ENCODE measurements around the gene CCDC69. TPM values are rescaled to one million over a fixed set of nuclear protein-coding genes. Genes with fewer than 3 reads are reported as not detected.

The CCDC69 gene
- total and polyA plus RNA-seq, 2 of the 8 experiments (the other 6 are each of a cell fraction or from before 2014, with no cell fraction given) = 8.4 to 10.8 TPM

GRCh38 chr5:151212406-151212798 is 11.5 kb downstream of the CCDC69 start:
- CTCF ChIA-PET (ENCODE audit: partially characterized antibody) = interaction anchor here (0.5 to 3.8 kb wide), 9 partner anchors 9 to 364 kb away, joined by 3 to 18 read pairs (median 6); partner anchors contain the start of gene CCDC69

More at GRCh38 chr5:151212406-151212798, 11.5 kb downstream of the CCDC69 start:
- Histone ChIP-seq H2BK15ac (ENCODE audit: low read length) (no peak overlapping the region), H2BK5ac (ENCODE audit: low read depth, low read length) (no peak overlapping the region), H4K20me1 (replicated peaks in 1 of 2; ENCODE audit: control insufficient read depth in 1 of 2, insufficient read depth in 2 of 2, low read length in 2 of 2) (no peaks in the 10 kb centered on the region), H2BK120ac (replicated peaks; ENCODE audit: low read depth, low read length) (no peak overlapping the region), H3K4me3 (ENCODE audit: extremely low read depth in 1 of 4, insufficient read depth in 2 of 4, low read depth in 3 of 4, low read length in 4 of 4) (no peak overlapping the region), H3K9ac (replicated peaks in 1 of 4; ENCODE audit: extremely low read depth in 1 of 4, low read depth in 3 of 4, low read length in 3 of 4) (no peak overlapping the region), H3K4ac (replicated peaks; ENCODE audit: insufficient read length, low read depth, low read length) (no peak overlapping the region), H3K4me2 (ENCODE audit: insufficient read depth in 1 of 2, low read depth in 2 of 2, low read length in 2 of 2) (no peak overlapping the region), H4K5ac (ENCODE audit: insufficient read length, low read depth, low read length) (no peak overlapping the region), H3K9me3 (ENCODE audit: insufficient read depth in 2 of 2, low read depth in 1 of 2, low read length in 1 of 2) (no peaks in the 10 kb centered on the region), H4K91ac (replicated peaks; ENCODE audit: insufficient read length, low read length) (no peak overlapping the region), H2AK5ac (ENCODE audit: low read depth, low read length) (no peak overlapping the region), H3K27ac (ENCODE audit: low read depth, low read length) (no peak overlapping the region), H3K56ac (replicated peaks; ENCODE audit: insufficient read length, low read depth, low read length) (no peak overlapping the region), H2BK12ac (ENCODE audit: low read depth, low read length) (no peak overlapping the region), H2BK20ac (ENCODE audit: low read length) (no peak overlapping the region), H3K18ac (ENCODE audit: extremely low read depth, low read length) (no peak overlapping the region), H3K79me2 (ENCODE audit: control insufficient read depth in 1 of 2, insufficient read depth in 2 of 2, low read length in 2 of 2) (no peaks in the 10 kb centered on the region), H3K4me1 (replicated peaks in 1 of 4; ENCODE audit: control insufficient read depth in 3 of 4, insufficient read depth in 4 of 4, low read length in 3 of 4) (peaks cover 0 to 3% (median under 1%) of the 10 kb centered on the region in 4 experiments; a peak in 4 of 7 replicates), H4K8ac (ENCODE audit: extremely low read depth, insufficient read depth, low read length) (no peak overlapping the region), H3K79me1 (ENCODE audit: low read depth, low read length) (no peaks in the 10 kb centered on the region), H3K23ac (ENCODE audit: insufficient read length) (no peak overlapping the region), H3K36me3 (ENCODE audit: control insufficient read depth in 2 of 4, insufficient read depth in 4 of 4, low read length in 3 of 4) (no peaks in the 10 kb centered on the region), H3K27me3 (replicated peaks in 1 of 4; ENCODE audit: control insufficient read depth in 3 of 4, extremely low read depth in 1 of 4, insufficient read depth in 3 of 4, low read length in 3 of 4) (no peaks in the 10 kb centered on the region), H2AFZ (ENCODE audit: low read length) (no peak overlapping the region), H3K23me2 (ENCODE audit: low read depth, low read length) (no peaks in the 10 kb centered on the region), H3K14ac (ENCODE audit: insufficient read length) (no peak overlapping the region)
- peak in 1 of 2 experiments; percentile 29 for DNase-seq (ENCODE audit: low read depth in 1 of 2, low spot score in 2 of 2)
- POLR2A ChIA-PET (ENCODE audit: partially characterized antibody) = no interaction called here
- FAIRE-seq = no peak
- no peak for TF ChIP-seq CBX8 (IDR thresholded peaks at IDR 0.05; ENCODE audit: borderline replicate concordance, low read depth, low read length)
- no peak for TF ChIP-seq NANOG (IDR thresholded peaks at IDR 0.05; ENCODE audit: insufficient read depth, low read depth, low read length, poor library complexity, severe bottlenecking)
- no peak for TF ChIP-seq BACH1 (IDR thresholded peaks at IDR 0.05; ENCODE audit: low read length)
- WGBS, 2 experiments (ENCODE audit: extremely low coverage in 1 of 2, insufficient coverage in 1 of 2, insufficient read length in 1 of 2, insufficient replicate concordance in 2 of 2, low coverage in 1 of 2, low lambda C conversion rate in 2 of 2, missing lambda C conversion rate in 1 of 2) = 92% methylated on average over 3 of the region's 3 CpGs; no CpG with 5 or more reads in 1 of the 2 experiments
